Nephron progenitor cell (in vitro differentiated cells): ENCODE measurements around the gene HTRA3.
A peak's percentile ranks its signal among the peaks of the same experiment; 100 is the strongest.

Experiments
- DNase-seq: peaks from one replicate; pipeline ENCODE4 v3.0.0; 2021
- H3K27ac Mint-ChIP-seq: 2 replicates; pipeline ENCODE4 v1.8.0; 2021; ENCODE audit warnings: mild to moderate bottlenecking, moderate library complexity, mixed read lengths
- H3K27me3 Mint-ChIP-seq: 2 replicates; pipeline ENCODE4 v1.8.0; 2021; ENCODE audit warnings: mild to moderate bottlenecking, low read depth, mixed read lengths; ENCODE audit not compliant: poor library complexity
- H3K36me3 Mint-ChIP-seq: 2 replicates; pipeline ENCODE4 v1.8.0; 2021; ENCODE audit warnings: low read depth, mixed read lengths
- H3K4me1 Mint-ChIP-seq: 2 replicates; pipeline ENCODE4 v1.8.0; 2021; ENCODE audit warnings: mixed read lengths
- H3K4me3 Mint-ChIP-seq: 2 replicates; pipeline ENCODE4 v1.8.0; 2021; ENCODE audit warnings: mild to moderate bottlenecking, moderate library complexity, mixed read lengths
- H3K9me3 Mint-ChIP-seq: 2 replicates; pipeline ENCODE4 v1.8.0; 2021; ENCODE audit warnings: mild to moderate bottlenecking, moderate library complexity, mixed read lengths
- TF ChIP-seq, protein P1 (sequence below): fragments of 200-600 bp; sonication (generic); IDR thresholded peaks from 2 replicates; pipeline ENCODE4 v1.5.0; 2021; ENCODE audit warnings: antibody characterized with exemption

HTRA3 gene

DNA sequence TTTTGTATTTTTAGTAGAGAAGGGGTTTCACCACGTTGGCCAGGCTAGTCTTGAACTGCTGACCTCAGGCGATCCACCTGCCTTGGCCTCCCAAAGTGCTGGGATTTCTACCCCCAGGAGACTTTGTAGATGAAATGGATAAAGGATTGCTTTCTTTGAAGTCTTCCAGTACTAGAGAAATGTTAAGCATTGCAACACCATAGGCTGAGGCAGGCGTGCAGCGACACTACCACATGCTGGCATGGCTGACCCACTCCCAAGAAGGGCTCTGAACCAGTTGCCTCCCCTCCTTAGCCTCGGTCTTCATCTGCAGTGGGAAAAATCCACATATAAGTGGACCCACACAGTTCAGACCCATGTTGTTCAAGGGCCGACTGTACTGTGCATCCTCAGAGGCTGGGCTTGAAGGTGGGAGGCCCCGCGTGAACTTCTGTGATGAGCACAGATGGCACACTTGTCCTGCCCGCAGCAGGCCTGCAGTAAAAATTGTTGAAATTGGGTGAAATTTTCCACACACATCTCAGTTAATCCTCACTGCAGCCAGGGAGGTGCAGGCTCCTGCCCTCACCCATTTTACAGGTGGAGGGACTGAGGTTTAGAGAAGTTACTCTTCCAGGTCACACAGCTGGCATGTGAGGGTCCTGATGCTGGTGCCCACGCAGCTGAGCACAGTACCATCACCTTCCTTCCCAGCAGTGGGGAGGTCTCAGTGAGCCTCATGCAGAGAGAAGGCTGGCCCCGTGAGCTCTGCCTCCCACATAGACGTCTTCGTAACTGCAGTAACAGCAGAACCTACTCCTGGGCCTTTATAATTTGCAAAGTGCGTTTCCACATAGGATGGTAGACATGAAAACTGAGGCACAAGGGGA is 35.5 kb downstream of the HTRA3 start:
- peaks cover 12% of the 10 kb centered on the region for H3K27me3 Mint-ChIP-seq

GRCh38 chr4:8305851-8306471 is 36.4 kb downstream of the HTRA3 start:
- Mint-ChIP-seq H3K27me3 (peaks cover 16% of the 10 kb centered on the region), H3K27ac (no peak overlapping the region), H3K9me3 (peaks cover 6% of the 10 kb centered on the region), H3K4me3 (no peak overlapping the region), H3K36me3 (no peaks in the 10 kb centered on the region), H3K4me1 (peaks cover 18% of the 10 kb centered on the region)
- no peak for DNase-seq
- TF ChIP-seq, protein P1, sequence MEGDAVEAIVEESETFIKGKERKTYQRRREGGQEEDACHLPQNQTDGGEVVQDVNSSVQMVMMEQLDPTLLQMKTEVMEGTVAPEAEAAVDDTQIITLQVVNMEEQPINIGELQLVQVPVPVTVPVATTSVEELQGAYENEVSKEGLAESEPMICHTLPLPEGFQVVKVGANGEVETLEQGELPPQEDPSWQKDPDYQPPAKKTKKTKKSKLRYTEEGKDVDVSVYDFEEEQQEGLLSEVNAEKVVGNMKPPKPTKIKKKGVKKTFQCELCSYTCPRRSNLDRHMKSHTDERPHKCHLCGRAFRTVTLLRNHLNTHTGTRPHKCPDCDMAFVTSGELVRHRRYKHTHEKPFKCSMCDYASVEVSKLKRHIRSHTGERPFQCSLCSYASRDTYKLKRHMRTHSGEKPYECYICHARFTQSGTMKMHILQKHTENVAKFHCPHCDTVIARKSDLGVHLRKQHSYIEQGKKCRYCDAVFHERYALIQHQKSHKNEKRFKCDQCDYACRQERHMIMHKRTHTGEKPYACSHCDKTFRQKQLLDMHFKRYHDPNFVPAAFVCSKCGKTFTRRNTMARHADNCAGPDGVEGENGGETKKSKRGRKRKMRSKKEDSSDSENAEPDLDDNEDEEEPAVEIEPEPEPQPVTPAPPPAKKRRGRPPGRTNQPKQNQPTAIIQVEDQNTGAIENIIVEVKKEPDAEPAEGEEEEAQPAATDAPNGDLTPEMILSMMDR = no peak

More for the DNA sequence above, 35.5 kb downstream of the HTRA3 start:
- Mint-ChIP-seq H3K4me1 (peaks cover 18% of the 10 kb centered on the region), H3K9me3 (peaks cover 14% of the 10 kb centered on the region), H3K4me3 (no peak overlapping the region), H3K27ac (no peak overlapping the region), H3K36me3 (no peaks in the 10 kb centered on the region)
- no peak for DNase-seq
- TF ChIP-seq, protein P1 = no peak

DNA sequence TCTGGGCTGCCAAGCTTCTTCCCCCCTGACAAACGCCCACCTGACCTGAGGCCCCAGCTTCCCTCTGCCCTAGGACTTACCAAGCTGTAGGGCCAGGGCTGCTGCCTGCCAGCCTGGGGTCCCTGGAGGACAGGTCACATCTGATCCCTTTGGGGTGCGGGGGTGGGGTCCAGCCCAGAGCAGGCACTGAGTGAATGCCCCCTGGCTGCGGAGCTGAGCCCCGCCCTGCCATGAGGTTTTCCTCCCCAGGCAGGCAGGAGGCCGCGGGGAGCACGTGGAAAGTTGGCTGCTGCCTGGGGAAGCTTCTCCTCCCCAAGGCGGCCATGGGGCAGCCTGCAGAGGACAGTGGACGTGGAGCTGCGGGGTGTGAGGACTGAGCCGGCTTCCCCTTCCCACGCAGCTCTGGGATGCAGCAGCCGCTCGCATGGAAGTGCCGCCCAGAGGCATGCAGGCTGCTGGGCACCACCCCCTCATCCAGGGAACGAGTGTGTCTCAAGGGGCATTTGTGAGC is 37.0 kb downstream of the HTRA3 start:
- TF ChIP-seq, protein P1 = no peak
- Mint-ChIP-seq H3K4me1 (peaks cover 18% of the 10 kb centered on the region), H3K9me3 (peaks cover 4% of the 10 kb centered on the region), H3K36me3 (no peaks in the 10 kb centered on the region), H3K27me3 (peaks cover 17% of the 10 kb centered on the region), H3K4me3 (no peak overlapping the region), H3K27ac (no peak overlapping the region)
- no peak for DNase-seq

DNA sequence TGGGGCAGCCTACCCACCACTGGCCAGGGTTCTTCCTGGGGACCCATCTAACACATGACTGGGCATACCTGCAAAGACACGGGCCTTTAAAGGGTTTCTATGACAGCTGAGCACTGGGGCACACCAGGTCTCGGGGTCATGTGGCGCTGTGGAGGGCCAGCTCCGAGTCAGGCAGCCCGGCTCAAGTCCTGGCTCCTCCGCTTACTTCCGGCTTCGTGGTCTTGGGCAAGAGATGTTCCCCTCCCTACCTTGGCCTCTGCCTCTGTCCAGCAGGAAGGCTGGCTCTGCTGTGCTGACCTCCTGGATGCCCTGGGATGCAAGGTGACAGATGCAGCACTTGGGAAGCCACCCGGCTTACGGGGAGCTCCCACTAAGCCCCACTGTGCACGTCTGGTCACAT is 37.6 kb downstream of the HTRA3 start:
- no peaks in the 10 kb centered on the region for H3K36me3 Mint-ChIP-seq
- H3K4me3 Mint-ChIP-seq = no peak overlapping the region
- peaks cover 4% of the 10 kb centered on the region for H3K9me3 Mint-ChIP-seq
- DNase-seq = peak; percentile 1
- peaks cover 18% of the 10 kb centered on the region for H3K4me1 Mint-ChIP-seq
- TF ChIP-seq, protein P1 = no peak
- H3K27me3 Mint-ChIP-seq = peaks cover 19% of the 10 kb centered on the region
- H3K27ac Mint-ChIP-seq = no peak overlapping the region

DNA sequence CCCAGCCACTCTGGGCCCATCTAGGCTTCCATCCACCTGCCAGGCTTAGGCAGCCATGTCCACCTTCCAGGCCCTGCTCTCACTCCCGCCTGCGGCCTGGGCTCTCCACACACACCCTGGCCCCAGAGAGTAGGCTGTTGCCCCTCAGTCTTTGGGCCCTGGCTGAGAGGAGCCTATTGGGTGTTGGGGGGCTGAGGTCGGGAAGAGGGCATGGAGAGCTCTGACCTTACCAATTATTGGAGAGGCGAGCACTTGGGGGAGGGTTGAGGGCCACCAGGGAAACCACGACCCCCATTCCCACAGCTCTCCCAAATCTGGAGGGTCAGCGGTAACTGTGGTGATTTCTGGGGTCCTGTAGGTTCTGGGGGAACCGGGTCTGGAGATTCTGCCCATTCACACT is 38.2 kb downstream of the HTRA3 start:
- no peak overlapping the region for H3K27ac Mint-ChIP-seq
- peaks cover 18% of the 10 kb centered on the region for H3K27me3 Mint-ChIP-seq
- no peaks in the 10 kb centered on the region for H3K36me3 Mint-ChIP-seq
- H3K9me3 Mint-ChIP-seq = peaks cover 8% of the 10 kb centered on the region
- peaks cover 18% of the 10 kb centered on the region for H3K4me1 Mint-ChIP-seq
- no peak overlapping the region for H3K4me3 Mint-ChIP-seq
- TF ChIP-seq, protein P1 = no peak
- DNase-seq = peak; percentile 0
